HEK293 (cell line): ENCODE results near the gene RABGGTA.

Experiments used
- CTCF ChIA-PET: fragments of 350-600 bp; formaldehyde crosslinking; extraction: SDS; loops from one replicate; lab custom pipeline; 2021; ENCODE audit warnings: antibody characterized with exemption; lab: Yijun Ruan, JAX
- POLR2A ChIA-PET: fragments of 300-600 bp; formaldehyde crosslinking; extraction: SDS; loops from one replicate; lab custom pipeline; 2020; ENCODE audit warnings: antibody characterized with exemption, inconsistent platforms; lab: Yijun Ruan, JAX
- H3K27ac ChIP-seq: fragments of 200-500 bp; sonication (Bioruptor generic); 2 replicates; pipeline ENCODE4 v1.5.1; 2014; ENCODE audit warnings: low read depth, low read length, control low read depth, inconsistent platforms; ENCODE audit errors: extremely low read depth
- H3K36me3 ChIP-seq, 2 experiments: fragments of 200-500 bp in 1 of 2; sonication (Bioruptor generic) in 1 of 2; 1 replicate in 1 of 2; 2 replicates in 1 of 2; pipeline ENCODE4 v1.5.1; 2014 to 2017; ENCODE audit warnings: inconsistent platforms in 2 of 2, low read length in 2 of 2; ENCODE audit not compliant: control insufficient read depth in 2 of 2, insufficient read depth in 1 of 2
- H3K4me1 ChIP-seq: fragments of 200-500 bp; sonication (Bioruptor generic); 2 replicates; pipeline ENCODE4 v1.5.1; 2014; ENCODE audit warnings: mild to moderate bottlenecking, low read length, inconsistent platforms; ENCODE audit not compliant: control insufficient read depth, insufficient read depth
- H3K4me3 ChIP-seq: 2 replicates; pipeline ENCODE4 v1.5.1; 2011; ENCODE audit warnings: low read depth, mild to moderate bottlenecking, control low read depth, low read length, moderate library complexity
- H3K9me3 ChIP-seq: fragments of 200-500 bp; sonication (Bioruptor generic); 2 replicates; pipeline ENCODE4 v1.5.1; 2014; ENCODE audit warnings: low read depth, low read length, inconsistent platforms; ENCODE audit not compliant: control insufficient read depth, insufficient read depth
- EGR2 ChIP-seq: fragments of 450-650 bp; formaldehyde crosslinking; IDR thresholded peaks from 2 replicates; pipeline ENCODE4 v1.5.1; 2016; ENCODE audit warnings: low read depth, missing biosample characterization, missing genetic modification characterization
- KLF9 ChIP-seq: fragments of 450-650 bp; formaldehyde crosslinking; IDR thresholded peaks from 2 replicates; pipeline ENCODE4 v1.5.1; 2016; ENCODE audit warnings: missing biosample characterization, missing genetic modification characterization, low read depth
- TCF7L2 ChIP-seq: IDR thresholded peaks from 2 replicates; pipeline ENCODE4 v1.6.1; 2011; ENCODE audit warnings: low read depth, mild to moderate bottlenecking, inconsistent platforms, low read length, moderate library complexity, borderline replicate concordance
- ZBTB17 ChIP-seq: fragments of 450-650 bp; formaldehyde crosslinking; IDR thresholded peaks from 2 replicates; pipeline ENCODE4 v1.5.1; 2016; ENCODE audit warnings: missing biosample characterization, missing genetic modification characterization
- ZBTB26 ChIP-seq: fragments of 450-650 bp; formaldehyde crosslinking; optimal IDR thresholded peaks from 2 replicates; pipeline ENCODE3; 2016; ENCODE audit warnings: missing biosample characterization, mild to moderate bottlenecking, missing genetic modification characterization
- ZEB2 ChIP-seq: fragments of 450-650 bp; formaldehyde crosslinking; IDR thresholded peaks from 2 replicates; pipeline ENCODE4 v1.5.1; 2016; ENCODE audit warnings: missing biosample characterization, missing genetic modification characterization
- ZNF133 ChIP-seq: fragments of 450-650 bp; formaldehyde crosslinking; IDR thresholded peaks from 2 replicates; pipeline ENCODE4 v1.5.1; 2016; ENCODE audit warnings: missing biosample characterization, missing genetic modification characterization
- ZNF146 ChIP-seq: fragments of 450-650 bp; formaldehyde crosslinking; IDR thresholded peaks from 2 replicates; pipeline ENCODE4 v1.5.1; 2016; ENCODE audit warnings: missing biosample characterization, missing genetic modification characterization
- ZNF16 ChIP-seq: fragments of 450-650 bp; formaldehyde crosslinking; IDR thresholded peaks from 2 replicates; pipeline ENCODE4 v1.5.1; 2016; ENCODE audit warnings: low read depth, missing biosample characterization, missing genetic modification characterization
- ZNF221 ChIP-seq: fragments of 450-650 bp; formaldehyde crosslinking; IDR thresholded peaks from 2 replicates; pipeline ENCODE4 v1.5.1; 2017; ENCODE audit warnings: missing biosample characterization, missing genetic modification characterization, borderline replicate concordance
- ZNF266 ChIP-seq: fragments of 450-650 bp; formaldehyde crosslinking; IDR thresholded peaks from 2 replicates; pipeline ENCODE4 v1.5.1; 2016; ENCODE audit warnings: missing biosample characterization, missing genetic modification characterization, low read depth
- ZNF302 ChIP-seq: fragments of 450-650 bp; formaldehyde crosslinking; IDR thresholded peaks from 2 replicates; pipeline ENCODE4 v1.5.1; 2016; ENCODE audit warnings: missing biosample characterization, missing genetic modification characterization, low read depth
- ZNF488 ChIP-seq: fragments of 450-650 bp; formaldehyde crosslinking; IDR thresholded peaks from 2 replicates; pipeline ENCODE4 v1.5.1; 2016; ENCODE audit warnings: missing biosample characterization, missing genetic modification characterization
- ZNF585B ChIP-seq: fragments of 450-650 bp; formaldehyde crosslinking; IDR thresholded peaks from 2 replicates; pipeline ENCODE4 v1.5.1; 2016; ENCODE audit warnings: missing biosample characterization, missing genetic modification characterization
- ZNF629 ChIP-seq: fragments of 450-650 bp; formaldehyde crosslinking; IDR thresholded peaks from 2 replicates; pipeline ENCODE4 v1.5.1; 2017; ENCODE audit warnings: missing biosample characterization, missing genetic modification characterization
- ZNF747 ChIP-seq: fragments of 450-650 bp; formaldehyde crosslinking; IDR thresholded peaks from 2 replicates; pipeline ENCODE4 v1.5.1; 2016; ENCODE audit warnings: missing biosample characterization, missing genetic modification characterization
- ZNF785 ChIP-seq: fragments of 450-650 bp; formaldehyde crosslinking; IDR thresholded peaks from 2 replicates; pipeline ENCODE4 v1.5.1; 2016; ENCODE audit warnings: missing biosample characterization, missing genetic modification characterization
- ZNF830 ChIP-seq: fragments of 450-650 bp; IDR thresholded peaks from 2 replicates; pipeline ENCODE4 v1.5.0; 2018; ENCODE audit warnings: missing biosample characterization, missing genetic modification characterization, low read depth, mild to moderate bottlenecking, moderate library complexity
- TF ChIP-seq, protein P1 (sequence below): fragments of 450-650 bp; formaldehyde crosslinking; IDR thresholded peaks from 2 replicates; pipeline ENCODE4 v1.5.1; 2017; ENCODE audit warnings: missing biosample characterization, missing genetic modification characterization

Gene RABGGTA

DNA sequence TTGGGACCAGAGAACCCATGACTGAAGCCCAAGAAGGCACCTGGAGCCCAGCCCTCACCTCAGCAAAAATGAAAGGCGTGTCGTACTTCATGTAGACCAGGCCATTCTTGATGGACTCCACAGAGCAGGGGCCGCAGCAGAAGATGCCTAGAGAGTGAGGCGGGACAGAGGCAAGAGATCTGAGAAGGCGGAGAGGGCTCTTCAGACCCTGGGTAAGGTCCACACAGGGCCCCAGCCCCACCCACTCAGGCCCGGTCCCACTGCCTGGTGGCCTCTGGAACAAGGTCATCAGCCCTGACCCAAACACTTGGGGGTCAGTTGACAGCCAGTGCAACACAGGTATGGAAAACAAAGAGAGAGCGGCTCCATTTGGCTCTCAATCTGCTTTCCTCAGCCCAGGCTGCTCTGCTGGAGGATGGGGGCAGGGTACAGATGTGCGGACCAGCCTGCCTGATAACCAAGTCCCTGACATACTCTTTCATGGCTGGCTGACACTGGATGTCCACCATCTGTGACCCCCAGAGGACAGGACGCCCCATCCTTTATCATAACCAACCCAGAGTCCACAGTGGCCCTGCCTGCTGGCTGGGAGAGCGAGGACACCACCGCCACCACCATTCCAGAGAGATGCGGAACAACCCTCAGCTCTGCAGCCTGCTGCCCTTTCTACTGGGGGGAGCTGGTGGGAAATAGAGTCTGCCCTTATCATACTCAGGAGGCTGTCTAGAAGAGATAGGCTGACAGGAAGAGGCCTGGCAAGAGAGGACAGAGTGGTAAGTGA, 15.3 kb downstream of the RABGGTA start:
- POLR2A ChIA-PET, result interaction anchor here (0.8 kb wide), 1 partner anchor 15 kb away, joined by 3 read pairs; the partner anchor contains the start of gene RABGGTA
- CTCF ChIA-PET, result interaction anchor here (0.9 to 1.0 kb wide), 2 partner anchors 41 to 43 kb away, joined by 3 read pairs; no protein-coding TSS in a partner anchor
- Histone ChIP-seq H3K27ac (no peak overlapping the region), H3K4me1 (no peaks in the 10 kb centered on the region), H3K9me3 (no peaks in the 10 kb centered on the region), H3K36me3 (peaks cover 0 to 15% of the 10 kb centered on the region in 2 experiments; a peak in 2 of 3 replicates), H3K4me3 (no peak overlapping the region)
- no peak for TF ChIP-seq ZBTB17 (tag by site-specific recombination)

DNA sequence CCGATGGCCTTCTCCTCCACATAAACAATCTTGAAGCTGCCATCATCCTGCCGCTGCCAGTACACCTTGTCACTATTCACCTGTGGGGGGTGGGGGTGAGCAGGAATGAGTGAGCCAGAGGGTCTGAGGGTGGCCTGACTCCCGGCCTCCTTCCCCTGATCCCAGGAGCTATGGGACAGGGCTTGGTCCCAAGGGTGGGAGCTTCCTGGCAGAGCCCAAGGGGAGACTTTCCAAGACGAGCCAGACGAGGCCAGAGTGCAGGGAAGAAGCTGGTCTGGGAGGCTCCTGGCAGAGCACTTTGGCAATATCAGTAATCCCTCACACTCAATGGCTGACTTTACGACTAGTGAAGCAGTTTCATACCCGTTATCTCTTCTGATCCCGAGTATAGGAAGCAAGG, 16.0 kb downstream of the RABGGTA start:
- ChIA-PET POLR2A (interaction anchor here (0.8 kb wide), 1 partner anchor 16 kb away, joined by 3 read pairs; the partner anchor contains the start of gene RABGGTA), CTCF (interaction anchor here (0.6 to 1.0 kb wide), 4 partner anchors 13 to 176 kb away, joined by 3 to 4 read pairs (median 3); partner anchors contain the start of gene TINF2)
- Histone ChIP-seq H3K9me3 (no peaks in the 10 kb centered on the region), H3K36me3 (peaks cover 0 to 15% of the 10 kb centered on the region in 2 experiments; a peak in 2 of 3 replicates), H3K4me1 (no peaks in the 10 kb centered on the region), H3K27ac (no peak overlapping the region), H3K4me3 (no peak overlapping the region)
- TF ChIP-seq TCF7L2 (no peak), ZNF629 (no peak), ZBTB26 (tag by site-specific recombination) (no peak), ZNF302 (tag by site-specific recombination) (no peak), ZEB2 (no peak), ZNF146 (tag by site-specific recombination) (no peak), ZNF747 (tag by site-specific recombination) (no peak), ZNF585B (no peak), ZNF785 (no peak), ZNF16 (tag by site-specific recombination) (no peak), ZNF221 (tag by site-specific recombination) (no peak)
- TF ChIP-seq, protein P1, sequence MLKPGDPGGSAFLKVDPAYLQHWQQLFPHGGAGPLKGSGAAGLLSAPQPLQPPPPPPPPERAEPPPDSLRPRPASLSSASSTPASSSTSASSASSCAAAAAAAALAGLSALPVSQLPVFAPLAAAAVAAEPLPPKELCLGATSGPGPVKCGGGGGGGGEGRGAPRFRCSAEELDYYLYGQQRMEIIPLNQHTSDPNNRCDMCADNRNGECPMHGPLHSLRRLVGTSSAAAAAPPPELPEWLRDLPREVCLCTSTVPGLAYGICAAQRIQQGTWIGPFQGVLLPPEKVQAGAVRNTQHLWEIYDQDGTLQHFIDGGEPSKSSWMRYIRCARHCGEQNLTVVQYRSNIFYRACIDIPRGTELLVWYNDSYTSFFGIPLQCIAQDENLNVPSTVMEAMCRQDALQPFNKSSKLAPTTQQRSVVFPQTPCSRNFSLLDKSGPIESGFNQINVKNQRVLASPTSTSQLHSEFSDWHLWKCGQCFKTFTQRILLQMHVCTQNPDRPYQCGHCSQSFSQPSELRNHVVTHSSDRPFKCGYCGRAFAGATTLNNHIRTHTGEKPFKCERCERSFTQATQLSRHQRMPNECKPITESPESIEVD (tag by site-specific recombination), result no peak

DNA sequence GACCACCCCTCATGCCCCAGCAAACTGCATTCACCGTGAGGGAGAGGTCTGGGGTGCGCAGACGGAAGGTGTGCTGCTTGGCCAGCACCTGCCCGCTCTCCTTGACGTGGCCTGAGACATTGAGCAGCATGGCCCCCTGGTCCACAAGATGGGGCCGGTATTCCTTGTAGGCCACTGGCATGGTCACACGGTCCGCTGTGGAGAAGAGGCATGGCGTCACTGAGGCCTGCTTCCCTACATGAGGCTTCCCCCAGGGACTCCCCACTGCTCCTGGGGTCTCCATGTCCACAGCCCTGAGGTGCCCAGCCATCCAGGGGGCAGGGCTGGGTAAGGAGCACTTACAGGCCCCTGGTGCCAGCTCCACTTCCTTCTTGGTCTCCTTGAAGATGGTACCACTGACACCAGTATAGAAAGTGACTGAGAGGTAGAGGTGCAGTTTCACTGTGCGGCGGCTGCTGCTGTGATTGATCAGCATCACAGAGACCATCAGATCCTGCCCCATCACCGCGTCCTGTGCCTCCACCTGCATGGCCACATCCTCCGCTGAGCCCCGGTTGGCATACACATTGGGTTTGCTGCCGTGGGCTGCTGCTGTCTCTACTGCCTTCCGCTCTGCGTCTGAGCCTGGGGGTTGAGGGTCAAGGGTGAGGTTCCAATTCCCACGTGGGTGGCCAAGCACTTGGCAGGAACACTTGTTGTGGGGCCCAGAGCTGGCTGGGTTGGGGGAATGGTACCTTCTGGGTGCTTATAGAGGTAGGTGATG, 16.6 kb downstream of the RABGGTA start:
- no peaks in the 10 kb centered on the region for H3K4me1 ChIP-seq
- peaks cover 0 to 15% of the 10 kb centered on the region in 2 experiments; a peak in 2 of 3 replicates for H3K36me3 ChIP-seq
- no peak for TF ChIP-seq ZNF488 (tag by site-specific recombination)
- TF ChIP-seq EGR2, result no peak
- TF ChIP-seq KLF9 (tag by site-specific recombination), result no peak
- TF ChIP-seq ZNF629, result no peak
- TF ChIP-seq ZNF585B, result no peak
- no peak for TF ChIP-seq ZNF266 (tag by site-specific recombination)
- no peak for TF ChIP-seq ZNF830 (tag by site-specific recombination)
- no peak for TF ChIP-seq ZNF133 (tag by site-specific recombination)
- H3K9me3 ChIP-seq, result no peaks in the 10 kb centered on the region
- ChIA-PET CTCF (interaction anchor here (0.6 to 4.6 kb wide), 5 partner anchors 12 to 177 kb away, joined by 3 to 22 read pairs (median 3); partner anchors contain the start of gene TINF2), POLR2A (interaction anchor here (0.8 kb wide), 1 partner anchor 16 kb away, joined by 3 read pairs; the partner anchor contains the start of gene RABGGTA)
- no peak overlapping the region for H3K27ac ChIP-seq
- no peak overlapping the region for H3K4me3 ChIP-seq
